ENCODE measurements around the gene TMEM181. TPM values are rescaled to one million over a fixed set of nuclear protein-coding genes. Genes with fewer than 3 reads are reported as not detected.

The TMEM181 gene
- total RNA-seq, 1 donor from 2014 or later: 18.4 TPM

- peaks cover 0 to 22% of the 10 kb centered on the region in 2 donors for H3K36me3 ChIP-seq
- peaks cover 18% of the 10 kb centered on the region for H3K4me1 ChIP-seq
- intact Hi-C loops (cut with DNase I): no loop called here
- no peak overlapping the region for H3K4me3 ChIP-seq
- no peaks in the 10 kb centered on the region for H3K27me3 ChIP-seq
- DNase-seq (ENCODE audit: extremely low spot score in 2 of 2): no peak
- H3K27ac ChIP-seq: no peak overlapping the region
- H3K9me3 ChIP-seq: no peaks in the 10 kb centered on the region
- TF ChIP-seq POLR2AphosphoS5 (IDR thresholded peaks at IDR 0.05; ENCODE audit: insufficient read depth in 1 of 2, low read depth in 1 of 2) (no peak), POLR2A (IDR thresholded peaks at IDR 0.05) (no peak), CTCF (IDR thresholded peaks at IDR 0.05) (no peak)
These were observed 66.7 kb downstream of the TMEM181 start for GRCh38 chr6:158626360-158627167.

- H3K9me3 ChIP-seq: no peaks in the 10 kb centered on the region
- TF ChIP-seq CTCF (IDR thresholded peaks at IDR 0.05) (no peak), POLR2AphosphoS5 (IDR thresholded peaks at IDR 0.05; ENCODE audit: insufficient read depth in 1 of 2, low read depth in 1 of 2) (no peak), POLR2A (IDR thresholded peaks at IDR 0.05) (no peak)
- no peak overlapping the region for H3K4me3 ChIP-seq
- H3K36me3 ChIP-seq: peaks cover 0 to 17% of the 10 kb centered on the region in 2 donors
- H3K4me1 ChIP-seq: peaks cover 26% of the 10 kb centered on the region
- H3K27me3 ChIP-seq: no peaks in the 10 kb centered on the region
- DNase-seq (ENCODE audit: extremely low spot score in 2 of 2): no peak
- intact Hi-C loops (cut with DNase I): no loop called here
- no peak overlapping the region for H3K27ac ChIP-seq
These were observed 67.5 kb downstream of the TMEM181 start for GRCh38 chr6:158627168-158627939.

GRCh38 chr6:158627940-158628211, 68.0 kb downstream of the TMEM181 start:
- intact Hi-C loops (cut with DNase I): no loop called here
- H3K36me3 ChIP-seq: peaks cover 0 to 17% of the 10 kb centered on the region in 2 donors

GRCh38 chr6:158628542-158628941, 68.7 kb downstream of the TMEM181 start:
- intact Hi-C loops (cut with DNase I): no loop called here
- no peak overlapping the region for H3K4me3 ChIP-seq
- no peak for TF ChIP-seq POLR2AphosphoS5 (IDR thresholded peaks at IDR 0.05; ENCODE audit: insufficient read depth in 1 of 2, low read depth in 1 of 2)
- no peak for TF ChIP-seq CTCF (IDR thresholded peaks at IDR 0.05)
- no peak for TF ChIP-seq POLR2A (IDR thresholded peaks at IDR 0.05)
- H3K9me3 ChIP-seq: no peaks in the 10 kb centered on the region
- DNase-seq (ENCODE audit: extremely low spot score in 2 of 2): no peak
- H3K4me1 ChIP-seq: peaks cover 29% of the 10 kb centered on the region
- H3K36me3 ChIP-seq: peaks cover 0 to 17% of the 10 kb centered on the region in 2 donors
- H3K27ac ChIP-seq: no peak overlapping the region
- H3K27me3 ChIP-seq: no peaks in the 10 kb centered on the region

More at GRCh38 chr6:158627940-158628211, 68.0 kb downstream of the TMEM181 start:
- TF ChIP-seq POLR2A (IDR thresholded peaks at IDR 0.05): no peak
- no peak for TF ChIP-seq CTCF (IDR thresholded peaks at IDR 0.05)
- TF ChIP-seq POLR2AphosphoS5 (IDR thresholded peaks at IDR 0.05; ENCODE audit: insufficient read depth in 1 of 2, low read depth in 1 of 2): no peak
- peak in 1 of 2 donors; percentile 81 for DNase-seq (ENCODE audit: extremely low spot score in 2 of 2)
- Histone ChIP-seq H3K27me3 (no peaks in the 10 kb centered on the region), H3K27ac (no peak overlapping the region), H3K4me1 (peaks cover 29% of the 10 kb centered on the region), H3K4me3 (no peak overlapping the region), H3K9me3 (no peaks in the 10 kb centered on the region)

All from vagina (tissue), 2 donors.